Measurements from ENCODE around the gene LRRC30.

DNA sequence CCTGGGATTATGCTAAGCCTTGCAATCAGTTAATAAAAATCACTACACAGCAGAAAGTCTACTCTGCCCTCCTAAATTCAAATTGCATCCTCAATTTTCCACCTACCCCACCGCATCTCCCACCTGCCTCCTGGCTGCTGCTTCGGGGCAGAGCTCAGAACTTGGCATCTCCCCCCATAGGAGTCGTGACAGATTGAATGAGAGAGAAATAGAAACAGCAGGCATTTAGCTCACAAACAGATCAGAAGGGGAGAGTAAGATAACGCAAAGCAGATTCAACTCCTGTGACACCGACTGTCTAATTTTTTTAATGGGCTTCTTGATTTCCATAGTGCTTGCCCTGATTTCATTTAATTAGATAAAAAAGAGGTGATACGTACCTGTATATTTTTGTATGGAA, 24.7 kb upstream of the LRRC30 start:
- TF ChIP-seq, protein P1, sequence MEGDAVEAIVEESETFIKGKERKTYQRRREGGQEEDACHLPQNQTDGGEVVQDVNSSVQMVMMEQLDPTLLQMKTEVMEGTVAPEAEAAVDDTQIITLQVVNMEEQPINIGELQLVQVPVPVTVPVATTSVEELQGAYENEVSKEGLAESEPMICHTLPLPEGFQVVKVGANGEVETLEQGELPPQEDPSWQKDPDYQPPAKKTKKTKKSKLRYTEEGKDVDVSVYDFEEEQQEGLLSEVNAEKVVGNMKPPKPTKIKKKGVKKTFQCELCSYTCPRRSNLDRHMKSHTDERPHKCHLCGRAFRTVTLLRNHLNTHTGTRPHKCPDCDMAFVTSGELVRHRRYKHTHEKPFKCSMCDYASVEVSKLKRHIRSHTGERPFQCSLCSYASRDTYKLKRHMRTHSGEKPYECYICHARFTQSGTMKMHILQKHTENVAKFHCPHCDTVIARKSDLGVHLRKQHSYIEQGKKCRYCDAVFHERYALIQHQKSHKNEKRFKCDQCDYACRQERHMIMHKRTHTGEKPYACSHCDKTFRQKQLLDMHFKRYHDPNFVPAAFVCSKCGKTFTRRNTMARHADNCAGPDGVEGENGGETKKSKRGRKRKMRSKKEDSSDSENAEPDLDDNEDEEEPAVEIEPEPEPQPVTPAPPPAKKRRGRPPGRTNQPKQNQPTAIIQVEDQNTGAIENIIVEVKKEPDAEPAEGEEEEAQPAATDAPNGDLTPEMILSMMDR (IDR thresholded peaks at IDR 0.05), result no peak
- TF ChIP-seq POLR2A (IDR thresholded peaks at IDR 0.05) (no peak), EP300 (IDR thresholded peaks at IDR 0.05) (no peak)
